Activated B cell treated with CpG ODN at 0.5 μM for 24 hours (primary cell): ENCODE measurements around the gene ALPK1. TPM values are rescaled to one million over a fixed set of nuclear protein-coding genes. Genes with fewer than 3 reads are reported as not detected.
"Not testable (repeated sequence)": the region's sequence is repeated elsewhere in the genome, so short reads cannot be mapped to it uniquely, and the experiment has no call there.

ENCODE experiments used
- ATAC-seq: fragments of 200-7000 bp; cut with Tn5 transposase; one replicate; pipeline ENCODE4 v1.10.0; 2021; ENCODE audit warnings: low read depth, mild to moderate bottlenecking, moderate library complexity
- CTCF ChIA-PET: fragments of 350-600 bp; sonication (Branson Sonifier 250); formaldehyde crosslinking; loops from one replicate; lab custom pipeline; 2021; ENCODE audit warnings: antibody characterized with exemption; lab: Charles Lee
- POLR2A ChIA-PET: fragments of 350-600 bp; sonication (Branson Sonifier 250); formaldehyde crosslinking; loops from one replicate; lab custom pipeline; 2021; ENCODE audit warnings: antibody characterized with exemption; lab: Charles Lee
- DNase-seq: peaks from one replicate; pipeline ENCODE4 v3.0.0; 2022
- H3K27ac Mint-ChIP-seq: one replicate; pipeline ENCODE4 v1.8.0; 2020; ENCODE audit warnings: mixed read lengths
- H3K27me3 Mint-ChIP-seq: one replicate; pipeline ENCODE4 v1.8.0; 2021; ENCODE audit warnings: mixed read lengths
- H3K36me3 Mint-ChIP-seq: one replicate; pipeline ENCODE4 v1.8.0; 2021; ENCODE audit warnings: low read depth, mixed read lengths
- H3K4me1 Mint-ChIP-seq: one replicate; pipeline ENCODE4 v1.8.0; 2021; ENCODE audit warnings: mixed read lengths
- H3K4me3 Mint-ChIP-seq: one replicate; pipeline ENCODE4 v1.8.0; 2020; ENCODE audit warnings: mild to moderate bottlenecking, mixed read lengths
- H3K9me3 Mint-ChIP-seq: one replicate; pipeline ENCODE4 v1.8.0; 2020; ENCODE audit warnings: mixed read lengths
- intact Hi-C: fragments of 100-400 bp; cut with micrococcal nuclease; formaldehyde crosslinking; loops from one replicate; pipeline ENCODE4 v1.15.1; 2024
- total RNA-seq: library from RNA; stranded (reverse); gene quantifications from 2 replicates; pipeline ENCODE4 v1.2.3, GENCODE V29; 2022
- TF ChIP-seq, protein P1 (sequence below): fragments of 200-600 bp; IDR thresholded peaks from one replicate; pipeline ENCODE4 v1.8.0; 2022; ENCODE audit warnings: antibody characterized with exemption, mild to moderate bottlenecking

Gene ALPK1
- total RNA-seq, 1 donor from 2014 or later, result 26.7 TPM

GRCh38 chr4:112279025-112279881 is 17.9 kb upstream of the ALPK1 start:
- no peaks in the 10 kb centered on the region for H3K27me3 Mint-ChIP-seq
- peaks cover 4% of the 10 kb centered on the region for H3K9me3 Mint-ChIP-seq
- DNase-seq, result no peak
- H3K36me3 Mint-ChIP-seq, result peaks cover 61% of the 10 kb centered on the region
- ATAC-seq, result peak; percentile 57
- H3K4me1 Mint-ChIP-seq, result peaks cover 77% of the 10 kb centered on the region
- ChIA-PET POLR2A (interaction anchor here (0.8 to 2.9 kb wide), 6 partner anchors 8 to 47 kb away, joined by 3 to 9 read pairs (median 4); partner anchors contain the start of genes ALPK1 and AP1AR), CTCF (interaction anchor here (0.6 to 2.0 kb wide), 8 partner anchors 12 to 254 kb away, joined by 3 to 7 read pairs (median 4); no protein-coding TSS in a partner anchor)
- intact Hi-C loops, result loop anchor here (1.0 to 2.0 kb wide), 3 partner anchors 8 to 42 kb away; partner anchors contain the start of gene ALPK1
- H3K27ac Mint-ChIP-seq, result peak overlapping the region; percentile 82
- H3K4me3 Mint-ChIP-seq, result peak overlapping the region; percentile 80
- TF ChIP-seq, protein P1, sequence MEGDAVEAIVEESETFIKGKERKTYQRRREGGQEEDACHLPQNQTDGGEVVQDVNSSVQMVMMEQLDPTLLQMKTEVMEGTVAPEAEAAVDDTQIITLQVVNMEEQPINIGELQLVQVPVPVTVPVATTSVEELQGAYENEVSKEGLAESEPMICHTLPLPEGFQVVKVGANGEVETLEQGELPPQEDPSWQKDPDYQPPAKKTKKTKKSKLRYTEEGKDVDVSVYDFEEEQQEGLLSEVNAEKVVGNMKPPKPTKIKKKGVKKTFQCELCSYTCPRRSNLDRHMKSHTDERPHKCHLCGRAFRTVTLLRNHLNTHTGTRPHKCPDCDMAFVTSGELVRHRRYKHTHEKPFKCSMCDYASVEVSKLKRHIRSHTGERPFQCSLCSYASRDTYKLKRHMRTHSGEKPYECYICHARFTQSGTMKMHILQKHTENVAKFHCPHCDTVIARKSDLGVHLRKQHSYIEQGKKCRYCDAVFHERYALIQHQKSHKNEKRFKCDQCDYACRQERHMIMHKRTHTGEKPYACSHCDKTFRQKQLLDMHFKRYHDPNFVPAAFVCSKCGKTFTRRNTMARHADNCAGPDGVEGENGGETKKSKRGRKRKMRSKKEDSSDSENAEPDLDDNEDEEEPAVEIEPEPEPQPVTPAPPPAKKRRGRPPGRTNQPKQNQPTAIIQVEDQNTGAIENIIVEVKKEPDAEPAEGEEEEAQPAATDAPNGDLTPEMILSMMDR, result no peak

GRCh38 chr4:112279882-112280315 is 17.3 kb upstream of the ALPK1 start:
- POLR2A ChIA-PET, result interaction anchor here (0.8 to 2.9 kb wide), 7 partner anchors 9 to 48 kb away, joined by 3 to 9 read pairs (median 4); partner anchors contain the start of genes ALPK1 and AP1AR
- Mint-ChIP-seq H3K4me1 (peaks cover 79% of the 10 kb centered on the region), H3K36me3 (peaks cover 59% of the 10 kb centered on the region), H3K9me3 (peaks cover 4% of the 10 kb centered on the region), H3K27me3 (no peaks in the 10 kb centered on the region), H3K27ac (peak overlapping the region; percentile 82), H3K4me3 (peak overlapping the region; percentile 80)
- TF ChIP-seq, protein P1, result no peak
- CTCF ChIA-PET, result interaction anchor here (0.6 to 2.0 kb wide), 8 partner anchors 13 to 253 kb away, joined by 3 to 7 read pairs (median 4); no protein-coding TSS in a partner anchor
- DNase-seq (no peak), ATAC-seq (no peak)
- intact Hi-C loops, result loop anchor here (1.0 to 2.0 kb wide), 3 partner anchors 7 to 41 kb away; partner anchors contain the start of gene ALPK1

- DNase-seq (no peak), ATAC-seq (no peak)
- TF ChIP-seq, protein P1, result no peak
- H3K9me3 Mint-ChIP-seq, result peaks cover 4% of the 10 kb centered on the region
- CTCF ChIA-PET, result interaction anchor here (0.6 to 2.0 kb wide), 8 partner anchors 13 to 253 kb away, joined by 3 to 7 read pairs (median 4); no protein-coding TSS in a partner anchor
- H3K27ac Mint-ChIP-seq, result peak overlapping the region; percentile 82
- peaks cover 59% of the 10 kb centered on the region for H3K36me3 Mint-ChIP-seq
- peak overlapping the region; percentile 80 for H3K4me3 Mint-ChIP-seq
- intact Hi-C loops, result no loop called here
- POLR2A ChIA-PET, result interaction anchor here (1.1 to 2.9 kb wide), 5 partner anchors 15 to 48 kb away, joined by 3 to 9 read pairs (median 4); partner anchors contain the start of gene ALPK1
- no peaks in the 10 kb centered on the region for H3K27me3 Mint-ChIP-seq
- peaks cover 81% of the 10 kb centered on the region for H3K4me1 Mint-ChIP-seq
These were observed 16.6 kb upstream of the ALPK1 start for GRCh38 chr4:112280386-112281056.

DNA sequence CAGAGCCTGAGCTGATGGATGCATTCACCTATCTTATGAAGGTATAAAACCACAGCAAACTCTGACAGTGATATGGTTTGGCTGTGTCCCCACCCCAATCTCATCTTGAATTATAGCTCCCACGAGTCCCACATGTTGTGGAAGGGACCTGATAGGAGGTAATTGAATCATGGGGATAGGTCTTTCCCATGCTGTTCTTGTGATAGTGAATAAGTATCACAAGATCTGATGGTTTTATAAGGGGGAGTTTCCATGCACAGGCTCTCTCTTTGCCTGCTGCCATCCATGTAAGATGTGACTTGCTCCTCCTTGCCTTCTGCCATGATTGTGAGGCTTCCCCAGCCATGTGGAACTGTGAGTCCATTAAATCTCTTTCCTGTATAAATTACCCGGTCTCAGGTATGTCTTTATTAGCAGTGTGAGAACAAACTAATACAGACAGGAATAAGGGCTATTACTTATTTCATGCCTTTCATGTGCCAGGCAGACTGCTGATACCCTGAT is 15.2 kb upstream of the ALPK1 start:
- H3K9me3 Mint-ChIP-seq, H3K27me3 Mint-ChIP-seq, ATAC-seq, intact Hi-C loops, DNase-seq: not testable (repeated sequence)
- Mint-ChIP-seq H3K36me3 (peaks cover 52% of the 10 kb centered on the region), H3K4me3 (peak overlapping the region; percentile 28), H3K4me1 (peaks cover 87% of the 10 kb centered on the region), H3K27ac (peak overlapping the region; percentile 82)
- POLR2A ChIA-PET, result interaction anchor here (2.9 kb wide), 1 partner anchor 15 kb away, joined by 9 read pairs; the partner anchor contains the start of gene ALPK1
- CTCF ChIA-PET, result interaction anchor here (1.3 kb wide), 1 partner anchor 14 kb away, joined by 3 read pairs; no protein-coding TSS in a partner anchor
